ENCODE data around the gene SH3RF3. TPM values are rescaled to one million over a fixed set of nuclear protein-coding genes. Genes with fewer than 3 reads are reported as not detected.

Gene SH3RF3
- total RNA-seq, 1 donor from 2014 or later, result 7.4 TPM

GRCh38 chr2:109172556-109173105 lies 43.6 kb downstream of the SH3RF3 start:
- intact Hi-C loops (cut with DNase I), result no loop called here
- peak overlapping the region; percentile 82 for H3K27ac ChIP-seq
- H3K4me3 ChIP-seq, result no peak overlapping the region
- TF ChIP-seq CTCF (IDR thresholded peaks at IDR 0.05), result no peak
- H3K9me3 ChIP-seq, result no peaks in the 10 kb centered on the region
- DNase-seq, result no peak
- peaks cover 54% of the 10 kb centered on the region for H3K4me1 ChIP-seq
- no peaks in the 10 kb centered on the region for H3K36me3 ChIP-seq
- no peak for ATAC-seq
- H3K27me3 ChIP-seq, result no peaks in the 10 kb centered on the region

GRCh38 chr2:109173311-109174171 lies 44.5 kb downstream of the SH3RF3 start:
- intact Hi-C loops (cut with DNase I), result no loop called here
- TF ChIP-seq CTCF (IDR thresholded peaks at IDR 0.05), result no peak
- H3K4me3 ChIP-seq, result no peak overlapping the region
- DNase-seq (no peak), ATAC-seq (peak; percentile 49)
- no peaks in the 10 kb centered on the region for H3K36me3 ChIP-seq
- H3K9me3 ChIP-seq, result no peaks in the 10 kb centered on the region
- H3K4me1 ChIP-seq, result peaks cover 60% of the 10 kb centered on the region
- no peaks in the 10 kb centered on the region for H3K27me3 ChIP-seq
- H3K27ac ChIP-seq, result peak overlapping the region; percentile 82

GRCh38 chr2:109174214-109174613 lies 45.2 kb downstream of the SH3RF3 start:
- Histone ChIP-seq H3K36me3 (no peaks in the 10 kb centered on the region), H3K9me3 (no peaks in the 10 kb centered on the region), H3K27ac (peak overlapping the region; percentile 82), H3K4me1 (peaks cover 61% of the 10 kb centered on the region), H3K4me3 (no peak overlapping the region), H3K27me3 (no peaks in the 10 kb centered on the region)
- TF ChIP-seq CTCF (IDR thresholded peaks at IDR 0.05), result no peak
- DNase-seq (no peak), ATAC-seq (no peak)
- intact Hi-C loops (cut with DNase I), result no loop called here

- Histone ChIP-seq H3K27ac (peak overlapping the region; percentile 82), H3K9me3 (no peaks in the 10 kb centered on the region), H3K4me3 (no peak overlapping the region), H3K36me3 (no peaks in the 10 kb centered on the region), H3K27me3 (no peaks in the 10 kb centered on the region), H3K4me1 (peaks cover 61% of the 10 kb centered on the region)
- ATAC-seq (no peak), DNase-seq (no peak)
- intact Hi-C loops (cut with DNase I), result no loop called here
- no peak for TF ChIP-seq CTCF (IDR thresholded peaks at IDR 0.05)
Measured at GRCh38 chr2:109174626-109175349, 45.8 kb downstream of the SH3RF3 start.

GRCh38 chr2:109175350-109175678 lies 46.3 kb downstream of the SH3RF3 start:
- Histone ChIP-seq H3K27ac (no peak overlapping the region), H3K4me3 (no peak overlapping the region), H3K9me3 (no peaks in the 10 kb centered on the region), H3K27me3 (no peaks in the 10 kb centered on the region), H3K4me1 (peaks cover 61% of the 10 kb centered on the region), H3K36me3 (no peaks in the 10 kb centered on the region)
- ATAC-seq, result no peak
- no peak for DNase-seq
- intact Hi-C loops (cut with DNase I), result no loop called here
- TF ChIP-seq CTCF (IDR thresholded peaks at IDR 0.05), result no peak
